Measurements from ENCODE around the gene HIBCH.

HIBCH gene

GRCh38 chr2:190188289-190188688 is 131.3 kb downstream of the HIBCH start:
- no peak for DNase-seq (ENCODE audit: low read depth)

GRCh38 chr2:190186238-190186637 is 133.4 kb downstream of the HIBCH start:
- DNase-seq (ENCODE audit: low read depth) = peak; percentile 7

GRCh38 chr2:190185380-190185779 is 134.2 kb downstream of the HIBCH start:
- DNase-seq (ENCODE audit: low read depth) = no peak

GRCh38 chr2:190184460-190184859 is 135.2 kb downstream of the HIBCH start:
- no peak for DNase-seq (ENCODE audit: low read depth)

GRCh38 chr2:190183539-190183938 is 136.1 kb downstream of the HIBCH start:
- DNase-seq (ENCODE audit: low read depth) = no peak

GRCh38 chr2:190182071-190182524 is 137.5 kb downstream of the HIBCH start:
- no peak for DNase-seq (ENCODE audit: low read depth)

GRCh38 chr2:190181123-190181669 is 138.4 kb downstream of the HIBCH start:
- no peak for DNase-seq (ENCODE audit: low read depth)

- peak; percentile 38 for DNase-seq (ENCODE audit: low read depth)
These were observed 139.1 kb downstream of the HIBCH start for GRCh38 chr2:190180313-190181122.

- no peak for DNase-seq (ENCODE audit: low read depth)
These were observed 139.8 kb downstream of the HIBCH start for GRCh38 chr2:190179754-190180312.

- DNase-seq (ENCODE audit: low read depth) = no peak
These were observed 141.4 kb downstream of the HIBCH start for GRCh38 chr2:190178066-190178722.

- no peak for DNase-seq (ENCODE audit: low read depth)
These were observed 142.2 kb downstream of the HIBCH start for GRCh38 chr2:190177249-190178040.

GRCh38 chr2:190173392-190173791 is 146.2 kb downstream of the HIBCH start:
- peak; percentile 23 for DNase-seq (ENCODE audit: low read depth)

- peak; percentile 5 for DNase-seq (ENCODE audit: low read depth)
These were observed 149.0 kb downstream of the HIBCH start for GRCh38 chr2:190170673-190171072.

- no peak for DNase-seq (ENCODE audit: low read depth)
These were observed 150.2 kb downstream of the HIBCH start for GRCh38 chr2:190169221-190170072.

GRCh38 chr2:190167702-190168101 is 151.9 kb downstream of the HIBCH start:
- DNase-seq (ENCODE audit: low read depth) = no peak

GRCh38 chr2:190165491-190165890 is 154.1 kb downstream of the HIBCH start:
- DNase-seq (ENCODE audit: low read depth) = no peak

GRCh38 chr2:190162851-190163250 is 156.8 kb downstream of the HIBCH start:
- no peak for DNase-seq (ENCODE audit: low read depth)

GRCh38 chr2:190159453-190159852 is 160.2 kb downstream of the HIBCH start:
- peak; percentile 30 for DNase-seq (ENCODE audit: low read depth)

- DNase-seq (ENCODE audit: low read depth) = no peak
These were observed 160.7 kb downstream of the HIBCH start for GRCh38 chr2:190158798-190159434.
